ENCODE results near the gene CCT2. TPM values are rescaled to one million over a fixed set of nuclear protein-coding genes. Genes with fewer than 3 reads are reported as not detected.

Gene CCT2
- polyA plus RNA-seq, 1 donor from 2014 or later: 458 TPM

- Histone ChIP-seq H3K9me3 (ENCODE audit: low read length) (no peaks in the 10 kb centered on the region), H2AFZ (ENCODE audit: low read depth, low read length) (no peak overlapping the region), H3K9ac (ENCODE audit: low read length) (no peak overlapping the region), H3K4me3 (ENCODE audit: low read length) (no peak overlapping the region), H3K4me2 (ENCODE audit: low read length) (no peak overlapping the region), H3K36me3 (ENCODE audit: insufficient read depth, low read length) (peaks cover 12% of the 10 kb centered on the region), H3F3A (ENCODE audit: insufficient read depth, low read length, poor library complexity, severe bottlenecking) (no peaks in the 10 kb centered on the region), H3K79me2 (replicated peaks; ENCODE audit: insufficient read depth, low read length) (no peaks in the 10 kb centered on the region), H4K20me1 (ENCODE audit: insufficient read depth) (no peaks in the 10 kb centered on the region), H3K9me2 (ENCODE audit: insufficient read depth, low read length) (no peaks in the 10 kb centered on the region), H3K27ac (ENCODE audit: low read length) (no peak overlapping the region), H3K27me3 (ENCODE audit: insufficient read depth, low read depth, low read length) (no peaks in the 10 kb centered on the region)
- TF ChIP-seq SMC3 (conservative IDR thresholded peaks at IDR 0.05; ENCODE audit: poor library complexity): no peak
- no peak for TF ChIP-seq CTCF (IDR thresholded peaks at IDR 0.05; ENCODE audit: poor library complexity, severe bottlenecking)
Observed at GRCh38 chr12:69569236-69569635, 16.0 kb upstream of the CCT2 start.

GRCh38 chr12:69570000-69570516 lies 15.2 kb upstream of the CCT2 start:
- no peak overlapping the region for H3K4me2 ChIP-seq (ENCODE audit: low read length)
- no peaks in the 10 kb centered on the region for H3K9me2 ChIP-seq (ENCODE audit: insufficient read depth, low read length)
- no peaks in the 10 kb centered on the region for H3F3A ChIP-seq (ENCODE audit: insufficient read depth, low read length, poor library complexity, severe bottlenecking)
- no peaks in the 10 kb centered on the region for H4K20me1 ChIP-seq (ENCODE audit: insufficient read depth)
- no peak overlapping the region for H2AFZ ChIP-seq (ENCODE audit: low read depth, low read length)
- no peak for TF ChIP-seq TAF1 (IDR thresholded peaks at IDR 0.05; ENCODE audit: low read depth)
- TF ChIP-seq EP300 (conservative IDR thresholded peaks at IDR 0.05; ENCODE audit: poor library complexity, severe bottlenecking): no peak
- TF ChIP-seq RAD21 (conservative IDR thresholded peaks at IDR 0.05): no peak
- no peak for TF ChIP-seq REST (IDR thresholded peaks at IDR 0.05; ENCODE audit: borderline replicate concordance)
- TF ChIP-seq SMC3 (conservative IDR thresholded peaks at IDR 0.05; ENCODE audit: poor library complexity): no peak
- TF ChIP-seq EZH2 (IDR thresholded peaks at IDR 0.05; ENCODE audit: borderline replicate concordance, insufficient read depth, low read length, poor library complexity, severe bottlenecking): no peak
- no peak for TF ChIP-seq MXI1 (conservative IDR thresholded peaks at IDR 0.05; ENCODE audit: poor library complexity, severe bottlenecking)
- TF ChIP-seq POLR2AphosphoS5 (IDR thresholded peaks at IDR 0.05): no peak
- TF ChIP-seq CTCF (IDR thresholded peaks at IDR 0.05; ENCODE audit: poor library complexity, severe bottlenecking): no peak
- H3K9ac ChIP-seq (ENCODE audit: low read length): no peak overlapping the region
- no peaks in the 10 kb centered on the region for H3K27me3 ChIP-seq (ENCODE audit: insufficient read depth, low read depth, low read length)
- H3K79me2 ChIP-seq (replicated peaks; ENCODE audit: insufficient read depth, low read length): no peaks in the 10 kb centered on the region
- no peaks in the 10 kb centered on the region for H3K9me3 ChIP-seq (ENCODE audit: low read length)
- no peak overlapping the region for H3K4me3 ChIP-seq (ENCODE audit: low read length)
- no peak overlapping the region for H3K27ac ChIP-seq (ENCODE audit: low read length)
- H3K36me3 ChIP-seq (ENCODE audit: insufficient read depth, low read length): peaks cover 7% of the 10 kb centered on the region

Measured in neural cell (in vitro differentiated cells).